ENCODE measurements around the gene CEL. TPM values are rescaled to one million over a fixed set of nuclear protein-coding genes. Genes with fewer than 3 reads are reported as not detected.

The CEL gene
- total and polyA plus RNA-seq, 10 of the 15 experiments (the other 5 are each of a cell fraction or from before 2014, with no cell fraction given) = 0.05 to 4.1 (median 0.29) TPM; not detected in 2

DNA sequence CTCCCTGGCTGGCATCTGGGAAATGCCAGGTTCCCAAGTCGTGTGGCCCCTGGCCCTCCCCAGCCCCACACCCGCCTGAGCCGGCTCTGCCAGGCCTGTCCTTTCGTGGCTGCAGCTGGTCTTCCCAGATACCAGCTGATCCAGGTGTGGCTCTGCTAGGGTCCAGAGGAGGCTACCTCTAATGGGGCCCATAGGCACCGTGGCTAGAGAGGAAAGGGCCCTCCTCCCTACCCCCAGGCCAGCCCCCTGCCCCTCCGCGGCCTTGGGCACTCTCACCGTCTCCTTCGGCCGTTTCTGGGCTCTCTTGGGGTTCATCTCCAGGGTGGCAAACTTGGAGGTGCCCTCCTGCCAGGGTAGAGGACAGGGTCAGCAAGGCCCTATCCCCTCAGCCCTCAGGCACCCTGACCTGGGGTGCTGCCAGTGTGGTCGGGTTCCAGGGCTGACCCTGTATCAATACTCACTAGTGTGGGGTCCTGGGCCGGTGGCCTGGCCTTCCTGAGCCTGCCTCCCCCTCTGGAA, 42.3 kb downstream of the CEL start:
- TF ChIP-seq, protein P1, sequence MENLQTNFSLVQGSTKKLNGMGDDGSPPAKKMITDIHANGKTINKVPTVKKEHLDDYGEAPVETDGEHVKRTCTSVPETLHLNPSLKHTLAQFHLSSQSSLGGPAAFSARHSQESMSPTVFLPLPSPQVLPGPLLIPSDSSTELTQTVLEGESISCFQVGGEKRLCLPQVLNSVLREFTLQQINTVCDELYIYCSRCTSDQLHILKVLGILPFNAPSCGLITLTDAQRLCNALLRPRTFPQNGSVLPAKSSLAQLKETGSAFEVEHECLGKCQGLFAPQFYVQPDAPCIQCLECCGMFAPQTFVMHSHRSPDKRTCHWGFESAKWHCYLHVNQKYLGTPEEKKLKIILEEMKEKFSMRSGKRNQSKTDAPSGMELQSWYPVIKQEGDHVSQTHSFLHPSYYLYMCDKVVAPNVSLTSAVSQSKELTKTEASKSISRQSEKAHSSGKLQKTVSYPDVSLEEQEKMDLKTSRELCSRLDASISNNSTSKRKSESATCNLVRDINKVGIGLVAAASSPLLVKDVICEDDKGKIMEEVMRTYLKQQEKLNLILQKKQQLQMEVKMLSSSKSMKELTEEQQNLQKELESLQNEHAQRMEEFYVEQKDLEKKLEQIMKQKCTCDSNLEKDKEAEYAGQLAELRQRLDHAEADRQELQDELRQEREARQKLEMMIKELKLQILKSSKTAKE (IDR thresholded peaks at IDR 0.05; ENCODE audit: low read depth, poor library complexity, severe bottlenecking) = no peak
- TF ChIP-seq ZBTB4 (CRISPR knock-in tag; IDR thresholded peaks at IDR 0.05) (no peak), BMI1 (IDR thresholded peaks at IDR 0.05; ENCODE audit: borderline replicate concordance) (no peak), BHLHE40 (IDR thresholded peaks at IDR 0.05; ENCODE audit: borderline replicate concordance in 1 of 2, low read depth in 2 of 2, low read length in 1 of 2) (no peak), MAX (IDR thresholded peaks at IDR 0.05; ENCODE audit: low read depth, low read length) (no peak), ASH2L (IDR thresholded peaks at IDR 0.05; ENCODE audit: borderline replicate concordance, low read depth) (no peak), RAD21 (IDR thresholded peaks at IDR 0.05; ENCODE audit: insufficient read depth, low read depth, low read length) (no peak), CHD2 (IDR thresholded peaks at IDR 0.05; ENCODE audit: borderline replicate concordance, low read depth, low read length) (no peak), CHD4 (IDR thresholded peaks at IDR 0.05) (no peak), RCOR1 (conservative IDR thresholded peaks at IDR 0.05; ENCODE audit: low read depth, low read length) (no peak), FOS (IDR thresholded peaks at IDR 0.05; ENCODE audit: borderline replicate concordance, extremely low read depth, insufficient read length) (no peak), SPI1 (IDR thresholded peaks at IDR 0.05; ENCODE audit: borderline replicate concordance, insufficient read depth, low read depth, low read length) (no peak), FOXK2 (IDR thresholded peaks at IDR 0.05) (no peak), LARP7 (IDR thresholded peaks at IDR 0.05) (no peak), BACH1 (IDR thresholded peaks at IDR 0.05; ENCODE audit: borderline replicate concordance) (no peak), TCF7 (IDR thresholded peaks at IDR 0.05; ENCODE audit: borderline replicate concordance) (no peak), TAF1 (IDR thresholded peaks at IDR 0.05; ENCODE audit: borderline replicate concordance, low read depth, low read length) (no peak)
- no peaks in the 10 kb centered on the region for H3K9me3 ChIP-seq (replicated peaks; ENCODE audit: control insufficient read depth, insufficient read depth, low read length)
- H3K4me2 ChIP-seq (ENCODE audit: control insufficient read depth, insufficient read depth) = no peak overlapping the region
- no peak for FAIRE-seq
- no peak overlapping the region for H3K4me3 ChIP-seq
- CTCF ChIA-PET = interaction anchor here (0.7 to 22.5 kb wide), 3 partner anchors 11 to 42 kb away, joined by 3 to 401 read pairs (median 29); no protein-coding TSS in a partner anchor
- H3K4me1 ChIP-seq (ENCODE audit: control insufficient read depth, insufficient read depth, low read length) = no peaks in the 10 kb centered on the region
- ATAC-seq = no peak
- no peak overlapping the region for H2AFZ ChIP-seq (ENCODE audit: control insufficient read depth, low read depth, low read length)
- in situ Hi-C loops (cut with MboI) = no loop called here
- no TSS peak for BruUV-seq (replicated peaks)
- 85% methylated on average over 12 of the region's 12 CpGs for whole genome bisulfite sequencing (ENCODE audit: insufficient coverage, insufficient replicate concordance, low lambda C conversion rate, missing lambda C conversion rate)
- no peaks in the 10 kb centered on the region for H3K27me3 ChIP-seq (replicated peaks in 1 of 2; ENCODE audit: control insufficient read depth in 2 of 2, insufficient read depth in 2 of 2, low read length in 1 of 2)
- RAD21 ChIA-PET (ENCODE audit: unreplicated experiment) = interaction anchor here (1.0 to 3.7 kb wide), 4 partner anchors 11 to 43 kb away, joined by 3 to 25 read pairs (median 6); no protein-coding TSS in a partner anchor
- no peak for DNase-seq (ENCODE audit: low read depth, low spot score)
- intact Hi-C loops (cut with micrococcal nuclease; ENCODE audit: unreplicated experiment) = loop anchor here (1.0 kb wide), 2 partner anchors 40 to 76 kb away; no protein-coding TSS in a partner anchor
- H3K9ac ChIP-seq (ENCODE audit: control insufficient read depth, insufficient read depth, low read length) = no peak overlapping the region
- POLR2A ChIA-PET = interaction anchor here (0.6 to 1.0 kb wide), 2 partner anchors 43 to 53 kb away, joined by 3 to 4 read pairs; no protein-coding TSS in a partner anchor
- peaks cover 26 to 43% of the 10 kb centered on the region in 2 experiments for H3K36me3 ChIP-seq (ENCODE audit: control insufficient read depth in 2 of 2, insufficient read depth in 2 of 2, low read length in 1 of 2)
- no peak overlapping the region for H3K27ac ChIP-seq (ENCODE audit: control insufficient read depth, insufficient read depth)
- H3K79me2 ChIP-seq (ENCODE audit: control insufficient read depth, insufficient read depth, low read length) = no peaks in the 10 kb centered on the region
- no peaks in the 10 kb centered on the region for H4K20me1 ChIP-seq (ENCODE audit: control insufficient read depth, insufficient read depth)
- SMC1A ChIA-PET (ENCODE audit: uncharacterized antibody, unreplicated experiment) = interaction anchor here (1.3 to 3.4 kb wide), 2 partner anchors 10 to 40 kb away, joined by 6 to 16 read pairs; no protein-coding TSS in a partner anchor
